ENCODE data around the gene SP110. TPM values are rescaled to one million over a fixed set of nuclear protein-coding genes. Genes with fewer than 3 reads are reported as not detected.

Gene SP110
- total and polyA plus RNA-seq, 2 experiments from 2014 or later = 2.3 to 8.2 TPM

DNA sequence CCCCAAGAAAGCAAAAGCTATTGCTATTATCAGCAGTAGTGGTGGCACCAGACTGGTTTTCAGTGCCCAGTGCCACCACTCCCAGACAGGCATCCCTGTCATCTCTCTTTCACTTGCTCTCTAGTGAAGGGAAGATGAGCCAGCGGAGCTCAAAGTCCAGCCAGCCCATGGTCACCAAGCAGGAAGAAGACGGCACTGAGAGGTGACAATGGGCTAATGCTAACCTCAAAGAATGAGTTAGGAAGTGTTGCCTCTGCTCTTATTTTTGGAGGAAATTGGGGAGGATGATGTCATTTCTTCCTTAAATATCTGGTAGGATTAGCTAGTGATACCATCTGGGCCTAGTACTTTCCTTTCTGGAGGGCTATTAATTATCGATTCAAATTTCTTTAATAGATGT is 7.4 kb upstream of the SP110 start:
- Histone ChIP-seq H3K36me3 (ENCODE audit: insufficient read depth) (no peaks in the 10 kb centered on the region), H3K9me2 (ENCODE audit: insufficient read depth) (no peaks in the 10 kb centered on the region), H3K4me1 (ENCODE audit: insufficient read depth) (0 out of 2 replicates have a peak, but pooled peaks cover 8% of the 10 kb centered on the region), H4K20me1 (replicated peaks; ENCODE audit: insufficient read depth) (no peaks in the 10 kb centered on the region), H3K27ac (ENCODE audit: low read depth) (no peak overlapping the region), H3K27me3 (ENCODE audit: insufficient read depth) (no peaks in the 10 kb centered on the region), H3K4me2 (no peak overlapping the region), H3K79me2 (replicated peaks; ENCODE audit: insufficient read depth) (no peaks in the 10 kb centered on the region), H2AFZ (no peak overlapping the region), H3F3A (replicated peaks; ENCODE audit: low read depth) (no peaks in the 10 kb centered on the region), H3K4me3 (no peak overlapping the region)
- Mint-ChIP-seq H3K27me3 (ENCODE audit: insufficient read depth, low read depth, poor library complexity) (peaks cover 3% of the 10 kb centered on the region), H3K36me3 (ENCODE audit: low read depth) (peaks cover 17% of the 10 kb centered on the region), H3K27ac (no peak overlapping the region), H3K4me3 (no peak overlapping the region), H3K4me1 (peaks cover 9% of the 10 kb centered on the region; the same call in 2 of the 3 replicates), H3K9me3 (peaks cover 19% of the 10 kb centered on the region)
- TF ChIP-seq, protein P1, sequence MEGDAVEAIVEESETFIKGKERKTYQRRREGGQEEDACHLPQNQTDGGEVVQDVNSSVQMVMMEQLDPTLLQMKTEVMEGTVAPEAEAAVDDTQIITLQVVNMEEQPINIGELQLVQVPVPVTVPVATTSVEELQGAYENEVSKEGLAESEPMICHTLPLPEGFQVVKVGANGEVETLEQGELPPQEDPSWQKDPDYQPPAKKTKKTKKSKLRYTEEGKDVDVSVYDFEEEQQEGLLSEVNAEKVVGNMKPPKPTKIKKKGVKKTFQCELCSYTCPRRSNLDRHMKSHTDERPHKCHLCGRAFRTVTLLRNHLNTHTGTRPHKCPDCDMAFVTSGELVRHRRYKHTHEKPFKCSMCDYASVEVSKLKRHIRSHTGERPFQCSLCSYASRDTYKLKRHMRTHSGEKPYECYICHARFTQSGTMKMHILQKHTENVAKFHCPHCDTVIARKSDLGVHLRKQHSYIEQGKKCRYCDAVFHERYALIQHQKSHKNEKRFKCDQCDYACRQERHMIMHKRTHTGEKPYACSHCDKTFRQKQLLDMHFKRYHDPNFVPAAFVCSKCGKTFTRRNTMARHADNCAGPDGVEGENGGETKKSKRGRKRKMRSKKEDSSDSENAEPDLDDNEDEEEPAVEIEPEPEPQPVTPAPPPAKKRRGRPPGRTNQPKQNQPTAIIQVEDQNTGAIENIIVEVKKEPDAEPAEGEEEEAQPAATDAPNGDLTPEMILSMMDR (conservative IDR thresholded peaks at IDR 0.05; ENCODE audit: low read depth in 2 of 2) = no peak
- TF ChIP-seq, protein P2, sequence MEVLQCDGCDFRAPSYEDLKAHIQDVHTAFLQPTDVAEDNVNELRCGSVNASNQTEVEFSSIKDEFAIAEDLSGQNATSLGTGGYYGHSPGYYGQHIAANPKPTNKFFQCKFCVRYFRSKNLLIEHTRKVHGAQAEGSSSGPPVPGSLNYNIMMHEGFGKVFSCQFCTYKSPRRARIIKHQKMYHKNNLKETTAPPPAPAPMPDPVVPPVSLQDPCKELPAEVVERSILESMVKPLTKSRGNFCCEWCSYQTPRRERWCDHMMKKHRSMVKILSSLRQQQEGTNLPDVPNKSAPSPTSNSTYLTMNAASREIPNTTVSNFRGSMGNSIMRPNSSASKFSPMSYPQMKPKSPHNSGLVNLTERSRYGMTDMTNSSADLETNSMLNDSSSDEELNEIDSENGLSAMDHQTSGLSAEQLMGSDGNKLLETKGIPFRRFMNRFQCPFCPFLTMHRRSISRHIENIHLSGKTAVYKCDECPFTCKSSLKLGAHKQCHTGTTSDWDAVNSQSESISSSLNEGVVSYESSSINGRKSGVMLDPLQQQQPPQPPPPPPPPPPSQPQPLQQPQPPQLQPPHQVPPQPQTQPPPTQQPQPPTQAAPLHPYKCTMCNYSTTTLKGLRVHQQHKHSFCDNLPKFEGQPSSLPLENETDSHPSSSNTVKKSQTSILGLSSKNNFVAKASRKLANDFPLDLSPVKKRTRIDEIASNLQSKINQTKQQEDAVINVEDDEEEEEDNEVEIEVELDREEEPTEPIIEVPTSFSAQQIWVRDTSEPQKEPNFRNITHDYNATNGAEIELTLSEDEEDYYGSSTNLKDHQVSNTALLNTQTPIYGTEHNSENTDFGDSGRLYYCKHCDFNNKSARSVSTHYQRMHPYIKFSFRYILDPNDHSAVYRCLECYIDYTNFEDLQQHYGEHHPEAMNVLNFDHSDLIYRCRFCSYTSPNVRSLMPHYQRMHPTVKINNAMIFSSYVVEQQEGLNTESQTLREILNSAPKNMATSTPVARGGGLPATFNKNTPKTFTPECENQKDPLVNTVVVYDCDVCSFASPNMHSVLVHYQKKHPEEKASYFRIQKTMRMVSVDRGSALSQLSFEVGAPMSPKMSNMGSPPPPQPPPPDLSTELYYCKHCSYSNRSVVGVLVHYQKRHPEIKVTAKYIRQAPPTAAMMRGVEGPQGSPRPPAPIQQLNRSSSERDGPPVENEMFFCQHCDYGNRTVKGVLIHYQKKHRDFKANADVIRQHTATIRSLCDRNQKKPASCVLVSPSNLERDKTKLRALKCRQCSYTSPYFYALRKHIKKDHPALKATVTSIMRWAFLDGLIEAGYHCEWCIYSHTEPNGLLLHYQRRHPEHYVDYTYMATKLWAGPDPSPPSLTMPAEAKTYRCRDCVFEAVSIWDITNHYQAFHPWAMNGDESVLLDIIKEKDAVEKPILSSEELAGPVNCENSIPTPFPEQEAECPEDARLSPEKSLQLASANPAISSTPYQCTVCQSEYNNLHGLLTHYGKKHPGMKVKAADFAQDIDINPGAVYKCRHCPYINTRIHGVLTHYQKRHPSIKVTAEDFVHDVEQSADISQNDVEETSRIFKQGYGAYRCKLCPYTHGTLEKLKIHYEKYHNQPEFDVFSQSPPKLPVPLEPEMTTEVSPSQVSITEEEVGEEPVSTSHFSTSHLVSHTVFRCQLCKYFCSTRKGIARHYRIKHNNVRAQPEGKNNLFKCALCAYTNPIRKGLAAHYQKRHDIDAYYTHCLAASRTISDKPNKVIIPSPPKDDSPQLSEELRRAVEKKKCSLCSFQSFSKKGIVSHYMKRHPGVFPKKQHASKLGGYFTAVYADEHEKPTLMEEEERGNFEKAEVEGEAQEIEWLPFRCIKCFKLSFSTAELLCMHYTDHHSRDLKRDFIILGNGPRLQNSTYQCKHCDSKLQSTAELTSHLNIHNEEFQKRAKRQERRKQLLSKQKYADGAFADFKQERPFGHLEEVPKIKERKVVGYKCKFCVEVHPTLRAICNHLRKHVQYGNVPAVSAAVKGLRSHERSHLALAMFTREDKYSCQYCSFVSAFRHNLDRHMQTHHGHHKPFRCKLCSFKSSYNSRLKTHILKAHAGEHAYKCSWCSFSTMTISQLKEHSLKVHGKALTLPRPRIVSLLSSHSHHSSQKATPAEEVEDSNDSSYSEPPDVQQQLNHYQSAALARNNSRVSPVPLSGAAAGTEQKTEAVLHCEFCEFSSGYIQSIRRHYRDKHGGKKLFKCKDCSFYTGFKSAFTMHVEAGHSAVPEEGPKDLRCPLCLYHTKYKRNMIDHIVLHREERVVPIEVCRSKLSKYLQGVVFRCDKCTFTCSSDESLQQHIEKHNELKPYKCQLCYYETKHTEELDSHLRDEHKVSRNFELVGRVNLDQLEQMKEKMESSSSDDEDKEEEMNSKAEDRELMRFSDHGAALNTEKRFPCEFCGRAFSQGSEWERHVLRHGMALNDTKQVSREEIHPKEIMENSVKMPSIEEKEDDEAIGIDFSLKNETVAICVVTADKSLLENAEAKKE (CRISPR knock-in tag; IDR thresholded peaks at IDR 0.05) = no peak
- TF ChIP-seq, protein P3, sequence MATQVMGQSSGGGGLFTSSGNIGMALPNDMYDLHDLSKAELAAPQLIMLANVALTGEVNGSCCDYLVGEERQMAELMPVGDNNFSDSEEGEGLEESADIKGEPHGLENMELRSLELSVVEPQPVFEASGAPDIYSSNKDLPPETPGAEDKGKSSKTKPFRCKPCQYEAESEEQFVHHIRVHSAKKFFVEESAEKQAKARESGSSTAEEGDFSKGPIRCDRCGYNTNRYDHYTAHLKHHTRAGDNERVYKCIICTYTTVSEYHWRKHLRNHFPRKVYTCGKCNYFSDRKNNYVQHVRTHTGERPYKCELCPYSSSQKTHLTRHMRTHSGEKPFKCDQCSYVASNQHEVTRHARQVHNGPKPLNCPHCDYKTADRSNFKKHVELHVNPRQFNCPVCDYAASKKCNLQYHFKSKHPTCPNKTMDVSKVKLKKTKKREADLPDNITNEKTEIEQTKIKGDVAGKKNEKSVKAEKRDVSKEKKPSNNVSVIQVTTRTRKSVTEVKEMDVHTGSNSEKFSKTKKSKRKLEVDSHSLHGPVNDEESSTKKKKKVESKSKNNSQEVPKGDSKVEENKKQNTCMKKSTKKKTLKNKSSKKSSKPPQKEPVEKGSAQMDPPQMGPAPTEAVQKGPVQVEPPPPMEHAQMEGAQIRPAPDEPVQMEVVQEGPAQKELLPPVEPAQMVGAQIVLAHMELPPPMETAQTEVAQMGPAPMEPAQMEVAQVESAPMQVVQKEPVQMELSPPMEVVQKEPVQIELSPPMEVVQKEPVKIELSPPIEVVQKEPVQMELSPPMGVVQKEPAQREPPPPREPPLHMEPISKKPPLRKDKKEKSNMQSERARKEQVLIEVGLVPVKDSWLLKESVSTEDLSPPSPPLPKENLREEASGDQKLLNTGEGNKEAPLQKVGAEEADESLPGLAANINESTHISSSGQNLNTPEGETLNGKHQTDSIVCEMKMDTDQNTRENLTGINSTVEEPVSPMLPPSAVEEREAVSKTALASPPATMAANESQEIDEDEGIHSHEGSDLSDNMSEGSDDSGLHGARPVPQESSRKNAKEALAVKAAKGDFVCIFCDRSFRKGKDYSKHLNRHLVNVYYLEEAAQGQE (IDR thresholded peaks at IDR 0.05; ENCODE audit: unreplicated experiment) = no peak
- TF ChIP-seq NANOG (IDR thresholded peaks at IDR 0.05; ENCODE audit: borderline replicate concordance) (no peak), POLR2AphosphoS5 (IDR thresholded peaks at IDR 0.05; ENCODE audit: low read depth) (no peak), CREB1 (CRISPR knock-in tag; IDR thresholded peaks at IDR 0.05; ENCODE audit: low read depth) (no peak), STAT1 (IDR thresholded peaks at IDR 0.05; ENCODE audit: unreplicated experiment) (no peak), ZNF331 (CRISPR knock-in tag; IDR thresholded peaks at IDR 0.05; ENCODE audit: low read depth) (no peak), ZNF114 (CRISPR knock-in tag; IDR thresholded peaks at IDR 0.05) (no peak), EZH2phosphoT487 (IDR thresholded peaks at IDR 0.05; ENCODE audit: unreplicated experiment) (no peak), JUNB (IDR thresholded peaks at IDR 0.05; ENCODE audit: unreplicated experiment) (no peak), EZH2 (IDR thresholded peaks at IDR 0.05; ENCODE audit: low read depth, unreplicated experiment) (no peak)
- TF ChIP-seq, protein P4, sequence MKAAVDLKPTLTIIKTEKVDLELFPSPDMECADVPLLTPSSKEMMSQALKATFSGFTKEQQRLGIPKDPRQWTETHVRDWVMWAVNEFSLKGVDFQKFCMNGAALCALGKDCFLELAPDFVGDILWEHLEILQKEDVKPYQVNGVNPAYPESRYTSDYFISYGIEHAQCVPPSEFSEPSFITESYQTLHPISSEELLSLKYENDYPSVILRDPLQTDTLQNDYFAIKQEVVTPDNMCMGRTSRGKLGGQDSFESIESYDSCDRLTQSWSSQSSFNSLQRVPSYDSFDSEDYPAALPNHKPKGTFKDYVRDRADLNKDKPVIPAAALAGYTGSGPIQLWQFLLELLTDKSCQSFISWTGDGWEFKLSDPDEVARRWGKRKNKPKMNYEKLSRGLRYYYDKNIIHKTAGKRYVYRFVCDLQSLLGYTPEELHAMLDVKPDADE (IDR thresholded peaks at IDR 0.05) = no peak
- DNase-seq (ENCODE audit: low spot score) (no peak), ATAC-seq (no peak)

Data from GM23338 (cell line).